Peyer's patch (tissue), 4 donors: ENCODE measurements around the gene OR2H1. TPM values are rescaled to one million over a fixed set of nuclear protein-coding genes. Genes with fewer than 3 reads are reported as not detected.

Source experiments
- DNase-seq, 3 donors: peaks; one replicate each; pipeline ENCODE4 v3.0.0-alpha.2; 2017 to 2019
- H3K27ac ChIP-seq, 4 donors: fragments of 200-600 bp; sonication (generic); one replicate each; pipeline ENCODE4 v1.5.1; 2016 to 2019
- H3K27me3 ChIP-seq, 2 donors: fragments of 200-600 bp; sonication (generic); one replicate each; pipeline ENCODE4 v1.5.1; 2019
- H3K36me3 ChIP-seq, 3 donors: fragments of 200-600 bp; sonication (generic); one replicate each; pipeline ENCODE4 v1.5.1; 2016 to 2019
- H3K4me1 ChIP-seq, 4 donors: fragments of 200-600 bp; sonication (generic); one replicate each; pipeline ENCODE4 v1.5.1; 2016 to 2019
- H3K4me3 ChIP-seq, 4 donors: fragments of 200-600 bp; sonication (generic); 1 replicate in 3 of 4; 2 replicates in 1 of 4; pipeline ENCODE4 v1.5.1; 2016 to 2019; ENCODE audit warnings: mild to moderate bottlenecking in 1 of 4
- H3K9me3 ChIP-seq, 4 donors: fragments of 200-600 bp; sonication (generic); one replicate each; pipeline ENCODE4 v1.5.1; 2016 to 2019; ENCODE audit warnings: mild to moderate bottlenecking in 1 of 4
- POLR2A ChIP-seq, 2 donors: fragments of 450-650 bp; IDR thresholded peaks; one replicate each; pipeline ENCODE4 v1.5.1; 2017; ENCODE audit warnings: antibody characterized with exemption in 2 of 2, mild to moderate bottlenecking in 2 of 2, moderate library complexity in 2 of 2
- total RNA-seq, 4 donors: library from RNA; depleted of rRNA; stranded (reverse); fragments of >200 nt; gene quantifications; one replicate each; pipeline ENCODE4 v1.1.0, GENCODE V29; 2016
- TF ChIP-seq, protein P1 (sequence below), 6 experiments: fragments of 450-650 bp in 4 of 6; fragments of 200-600 bp in 2 of 6; sonication (generic) in 1 of 6; IDR thresholded peaks; one replicate each; pipeline ENCODE4 v1.5.1; 2017 to 2019; ENCODE audit warnings: antibody characterized with exemption in 6 of 6, mild to moderate bottlenecking in 3 of 6, moderate library complexity in 1 of 6

Gene OR2H1
- total RNA-seq, 4 donors from 2014 or later: not detected

DNA sequence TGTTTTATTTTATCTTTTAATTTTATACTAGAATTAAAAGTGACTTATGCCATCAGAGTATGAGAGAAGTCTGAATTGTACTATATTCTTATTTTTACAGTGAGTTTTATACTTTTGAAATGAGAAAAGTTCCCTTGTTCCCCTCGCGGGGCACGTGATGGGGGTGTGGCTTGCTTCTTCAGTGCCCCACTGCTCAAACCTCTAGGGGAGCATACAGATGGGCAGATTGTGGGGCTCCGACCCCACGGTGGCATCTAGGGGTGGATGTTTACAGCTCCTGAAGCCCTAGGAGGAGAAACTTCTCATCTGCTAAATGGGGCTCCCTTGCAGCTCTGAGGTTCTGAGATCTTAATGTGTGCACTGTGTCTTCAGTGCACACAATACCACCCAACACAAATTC is 42.7 kb downstream of the OR2H1 start:
- no peak overlapping the region for H3K4me3 ChIP-seq
- H3K27me3 ChIP-seq: no peaks in the 10 kb centered on the region
- TF ChIP-seq, protein P1, sequence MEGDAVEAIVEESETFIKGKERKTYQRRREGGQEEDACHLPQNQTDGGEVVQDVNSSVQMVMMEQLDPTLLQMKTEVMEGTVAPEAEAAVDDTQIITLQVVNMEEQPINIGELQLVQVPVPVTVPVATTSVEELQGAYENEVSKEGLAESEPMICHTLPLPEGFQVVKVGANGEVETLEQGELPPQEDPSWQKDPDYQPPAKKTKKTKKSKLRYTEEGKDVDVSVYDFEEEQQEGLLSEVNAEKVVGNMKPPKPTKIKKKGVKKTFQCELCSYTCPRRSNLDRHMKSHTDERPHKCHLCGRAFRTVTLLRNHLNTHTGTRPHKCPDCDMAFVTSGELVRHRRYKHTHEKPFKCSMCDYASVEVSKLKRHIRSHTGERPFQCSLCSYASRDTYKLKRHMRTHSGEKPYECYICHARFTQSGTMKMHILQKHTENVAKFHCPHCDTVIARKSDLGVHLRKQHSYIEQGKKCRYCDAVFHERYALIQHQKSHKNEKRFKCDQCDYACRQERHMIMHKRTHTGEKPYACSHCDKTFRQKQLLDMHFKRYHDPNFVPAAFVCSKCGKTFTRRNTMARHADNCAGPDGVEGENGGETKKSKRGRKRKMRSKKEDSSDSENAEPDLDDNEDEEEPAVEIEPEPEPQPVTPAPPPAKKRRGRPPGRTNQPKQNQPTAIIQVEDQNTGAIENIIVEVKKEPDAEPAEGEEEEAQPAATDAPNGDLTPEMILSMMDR (IDR thresholded peaks at IDR 0.05): no peak
- TF ChIP-seq POLR2A (IDR thresholded peaks at IDR 0.05): no peak
- no peak overlapping the region for H3K27ac ChIP-seq
- H3K4me1 ChIP-seq: no peaks in the 10 kb centered on the region
- no peaks in the 10 kb centered on the region for H3K36me3 ChIP-seq
- H3K9me3 ChIP-seq: no peaks in the 10 kb centered on the region
- DNase-seq: no peak

DNA sequence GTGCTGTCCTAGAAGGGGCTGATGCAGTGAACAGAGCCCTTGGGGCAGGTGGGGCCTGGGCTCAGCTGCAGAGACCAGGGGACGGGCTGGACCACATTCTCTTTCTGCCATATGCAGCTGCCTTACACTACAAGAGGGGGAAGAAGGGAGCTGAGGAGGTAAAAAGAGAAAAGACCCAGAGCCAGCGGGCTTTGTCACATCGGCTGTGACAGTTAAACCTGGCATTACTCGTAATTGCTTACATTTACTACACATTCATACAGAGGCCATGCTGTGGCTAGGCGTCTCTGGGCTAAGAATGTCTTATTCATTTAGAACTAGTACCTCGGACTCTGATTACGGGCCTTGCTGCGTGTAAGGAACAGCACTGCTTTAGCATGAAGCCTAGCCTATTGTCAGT is 43.6 kb downstream of the OR2H1 start:
- DNase-seq: no peak

DNA sequence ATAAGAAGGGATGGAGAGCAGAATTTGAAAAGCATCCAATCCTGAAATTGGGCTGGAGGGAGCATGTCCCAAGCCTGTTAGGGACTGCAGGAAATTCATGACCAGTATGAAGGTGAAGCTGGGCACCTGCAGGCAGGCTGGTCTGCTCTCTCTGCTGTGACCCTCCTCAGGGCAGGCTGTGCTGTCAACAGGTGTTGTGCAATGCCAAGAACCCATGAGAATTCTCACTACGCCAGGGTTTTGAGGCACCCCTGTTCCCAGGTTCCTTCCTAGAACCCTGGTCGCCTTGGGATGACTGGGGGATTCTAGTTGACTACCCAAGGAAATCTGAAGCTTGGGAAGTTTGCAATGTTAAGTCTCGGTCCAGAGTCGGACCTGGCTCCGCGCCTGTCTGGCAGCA is 44.2 kb downstream of the OR2H1 start:
- TF ChIP-seq, protein P1 (IDR thresholded peaks at IDR 0.05): no peak
- no peak for TF ChIP-seq POLR2A (IDR thresholded peaks at IDR 0.05)
- no peaks in the 10 kb centered on the region for H3K4me1 ChIP-seq

More for the DNA sequence above, 43.6 kb downstream of the OR2H1 start:
- Histone ChIP-seq H3K9me3 (no peaks in the 10 kb centered on the region), H3K36me3 (no peaks in the 10 kb centered on the region), H3K27ac (no peak overlapping the region), H3K27me3 (no peaks in the 10 kb centered on the region), H3K4me1 (no peaks in the 10 kb centered on the region), H3K4me3 (no peak overlapping the region)
- no peak for TF ChIP-seq POLR2A (IDR thresholded peaks at IDR 0.05)
- TF ChIP-seq, protein P1 (IDR thresholded peaks at IDR 0.05): no peak

DNA sequence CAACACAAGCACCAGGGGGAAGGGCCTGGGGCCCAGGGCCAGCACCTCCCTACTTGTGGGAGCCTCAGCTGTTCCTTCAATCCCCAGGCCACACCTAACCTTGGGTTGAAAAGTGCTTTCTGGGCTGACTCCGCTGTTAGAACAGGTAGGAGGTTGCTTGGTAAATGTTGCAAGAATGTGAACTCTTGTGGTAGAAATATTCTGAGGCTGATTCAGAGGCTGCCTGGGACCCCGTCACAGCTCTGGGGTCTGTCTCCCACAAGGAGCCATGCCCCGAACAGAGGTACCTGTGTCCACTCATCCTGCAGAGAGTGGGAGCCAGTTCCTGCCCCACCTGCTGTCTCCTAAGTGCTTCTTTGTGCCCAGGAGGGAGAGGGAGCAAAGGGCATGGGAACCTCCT is 45.2 kb downstream of the OR2H1 start:
- no peaks in the 10 kb centered on the region for H3K36me3 ChIP-seq
- no peak for TF ChIP-seq POLR2A (IDR thresholded peaks at IDR 0.05)
- TF ChIP-seq, protein P1 (IDR thresholded peaks at IDR 0.05): no peak
- H3K27me3 ChIP-seq: no peaks in the 10 kb centered on the region
- H3K4me1 ChIP-seq: no peaks in the 10 kb centered on the region
- DNase-seq: no peak
- no peak overlapping the region for H3K4me3 ChIP-seq
- H3K27ac ChIP-seq: no peak overlapping the region
- no peaks in the 10 kb centered on the region for H3K9me3 ChIP-seq

More for the DNA sequence above, 44.2 kb downstream of the OR2H1 start:
- Histone ChIP-seq H3K27me3 (no peaks in the 10 kb centered on the region), H3K4me3 (no peak overlapping the region), H3K27ac (no peak overlapping the region), H3K9me3 (no peaks in the 10 kb centered on the region), H3K36me3 (no peaks in the 10 kb centered on the region)
- no peak for DNase-seq

DNA sequence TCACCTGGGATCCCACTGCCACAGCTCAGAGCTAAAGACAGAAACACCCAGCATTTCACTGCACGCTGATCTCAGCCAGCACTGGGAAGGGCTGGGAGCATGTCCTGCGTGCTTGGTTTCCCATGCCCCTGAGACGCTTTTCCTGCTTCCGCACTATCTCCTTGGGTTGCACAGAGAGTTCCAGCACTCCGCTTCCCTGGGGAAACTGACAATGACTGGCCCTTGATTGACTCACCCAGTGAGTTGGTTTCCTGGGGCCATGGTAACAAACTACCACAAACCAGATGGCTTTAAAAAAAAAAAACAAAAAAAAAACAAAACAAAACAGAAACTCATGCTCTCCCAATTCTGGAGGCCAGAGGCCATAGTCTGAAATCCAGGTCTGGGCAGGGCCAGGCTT is 45.6 kb downstream of the OR2H1 start:
- no peak for DNase-seq
- H3K9me3 ChIP-seq: no peaks in the 10 kb centered on the region
- TF ChIP-seq, protein P1 (IDR thresholded peaks at IDR 0.05): no peak
- no peak for TF ChIP-seq POLR2A (IDR thresholded peaks at IDR 0.05)

DNA sequence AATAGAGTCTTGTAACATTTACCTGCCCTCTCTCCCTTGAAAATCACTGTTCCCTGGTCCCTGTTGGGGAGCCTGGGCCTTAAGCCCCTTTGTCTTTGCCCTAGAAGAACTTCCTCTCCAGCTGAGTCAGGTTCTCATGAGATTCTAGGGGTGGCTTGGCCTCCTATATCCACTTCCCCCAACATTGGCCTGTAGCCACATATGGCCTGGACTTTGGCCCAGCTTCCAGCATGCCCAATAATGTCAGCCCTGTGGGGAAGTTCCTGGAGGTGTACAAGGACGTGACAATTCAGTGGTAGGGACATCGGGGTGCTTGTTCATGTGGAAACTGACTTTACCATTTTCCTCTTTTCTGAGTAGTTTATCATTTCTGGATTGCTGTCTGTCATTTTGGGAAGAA is 48.0 kb downstream of the OR2H1 start:
- H3K9me3 ChIP-seq: no peaks in the 10 kb centered on the region
- H3K27me3 ChIP-seq: no peaks in the 10 kb centered on the region
- no peaks in the 10 kb centered on the region for H3K4me1 ChIP-seq
- H3K4me3 ChIP-seq: no peak overlapping the region
- no peak overlapping the region for H3K27ac ChIP-seq
- TF ChIP-seq, protein P1 (IDR thresholded peaks at IDR 0.05): no peak
- TF ChIP-seq POLR2A (IDR thresholded peaks at IDR 0.05): no peak
- DNase-seq: no peak
- H3K36me3 ChIP-seq: no peaks in the 10 kb centered on the region

More for the DNA sequence above, 45.6 kb downstream of the OR2H1 start:
- no peaks in the 10 kb centered on the region for H3K27me3 ChIP-seq
- no peak overlapping the region for H3K4me3 ChIP-seq
- H3K36me3 ChIP-seq: no peaks in the 10 kb centered on the region
- H3K27ac ChIP-seq: no peak overlapping the region
- no peaks in the 10 kb centered on the region for H3K4me1 ChIP-seq
